GM12801 (cell line): ENCODE measurements around the gene CD3G.

ENCODE experiments used
- CTCF ChIP-seq: IDR thresholded peaks from one replicate; pipeline ENCODE4 v1.5.1; 2011; ENCODE audit warnings: control low read depth; ENCODE audit not compliant: insufficient read length; ENCODE audit errors: extremely low read depth

CD3G gene

DNA sequence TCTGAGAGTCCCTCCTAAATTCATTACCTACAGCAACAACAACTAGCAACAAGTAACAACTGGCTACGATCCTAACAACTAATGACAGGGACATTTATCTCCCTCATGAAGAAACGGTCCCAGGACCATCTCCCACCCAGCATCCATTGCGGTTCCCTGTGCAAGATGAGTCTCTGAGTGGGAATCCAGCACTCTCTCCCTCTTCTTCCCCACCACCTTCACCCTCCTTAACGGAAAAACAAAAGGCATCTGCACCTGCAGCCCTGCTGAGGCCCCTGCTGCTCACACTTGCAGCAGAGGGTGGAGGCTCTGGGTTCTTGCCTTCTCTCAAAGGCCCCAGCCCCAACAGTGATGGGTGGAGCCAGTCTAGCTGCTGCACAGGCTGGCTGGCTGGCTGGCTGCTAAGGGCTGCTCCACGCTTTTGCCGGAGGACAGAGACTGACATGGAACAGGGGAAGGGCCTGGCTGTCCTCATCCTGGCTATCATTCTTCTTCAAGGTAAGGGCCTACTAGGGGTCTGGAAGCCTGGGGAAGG is at the start of gene CD3G:
Gene CD3G (plus strand): TSS at position 364 of the 535 bp plus-strand sequence. CDS start 80 bp downstream, at position 444.
- no peak for TF ChIP-seq CTCF

DNA sequence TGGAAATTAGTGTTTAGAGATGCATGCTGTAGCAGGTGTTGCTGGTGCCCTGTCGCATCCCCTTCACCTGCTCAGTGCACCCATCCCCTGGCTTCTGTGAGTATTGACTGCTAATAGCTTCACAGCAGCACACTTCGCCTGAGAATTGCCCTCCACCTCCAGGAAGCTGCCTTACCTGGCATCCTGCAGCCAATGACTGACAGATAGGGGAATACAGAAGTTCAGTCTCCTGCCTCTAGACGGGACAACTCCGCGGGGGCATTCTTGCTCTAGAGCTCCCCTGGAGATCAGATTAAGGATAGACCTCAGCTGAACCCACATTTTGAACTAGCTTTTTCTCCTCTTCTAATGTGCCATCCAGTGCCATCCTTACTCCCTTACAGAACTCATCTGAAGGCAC is 48.9 kb upstream of the CD3G start:
- TF ChIP-seq CTCF: no peak

DNA sequence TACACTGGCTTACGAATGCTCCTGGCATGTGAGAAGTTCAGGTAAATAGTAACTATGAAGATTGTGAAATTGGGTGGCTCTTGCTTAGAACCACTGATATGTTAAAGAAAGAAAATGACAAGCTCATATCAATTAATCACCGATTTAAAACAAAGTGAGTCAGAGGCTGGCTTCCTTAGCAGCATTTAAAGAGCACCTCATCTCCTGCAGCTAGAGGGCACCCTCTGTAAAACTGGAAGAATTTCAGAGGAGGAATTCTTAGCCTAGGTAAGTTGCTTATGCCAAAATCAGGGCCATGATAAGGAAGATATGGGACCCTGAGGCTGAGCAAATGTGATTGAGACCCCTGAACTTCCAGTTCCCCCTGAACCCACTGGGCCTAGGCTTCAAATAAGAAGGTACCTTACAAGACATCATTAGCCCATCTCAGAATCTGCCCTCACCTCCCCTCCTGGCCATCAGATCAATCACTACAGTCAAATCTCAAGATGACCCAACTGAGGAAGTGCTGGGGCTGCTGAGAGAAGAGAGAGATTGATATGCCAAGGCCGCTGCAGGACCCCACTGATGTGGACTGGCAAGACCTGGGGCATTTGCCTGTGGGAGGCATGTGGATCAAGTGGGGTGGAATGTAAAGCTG is 48.2 kb upstream of the CD3G start:
- no peak for TF ChIP-seq CTCF

GRCh38 chr11:118301600-118302195 is 42.4 kb upstream of the CD3G start:
- TF ChIP-seq CTCF: no peak

GRCh38 chr11:118304227-118304567 is 39.9 kb upstream of the CD3G start:
- TF ChIP-seq CTCF: no peak

GRCh38 chr11:118304568-118305248 is 39.4 kb upstream of the CD3G start, which contains the start of gene CD3E:
TSS of gene CD3E (plus strand) at chr11:118304730. CDS start at chr11:118304953, 223 bp downstream.
- no peak for TF ChIP-seq CTCF

DNA sequence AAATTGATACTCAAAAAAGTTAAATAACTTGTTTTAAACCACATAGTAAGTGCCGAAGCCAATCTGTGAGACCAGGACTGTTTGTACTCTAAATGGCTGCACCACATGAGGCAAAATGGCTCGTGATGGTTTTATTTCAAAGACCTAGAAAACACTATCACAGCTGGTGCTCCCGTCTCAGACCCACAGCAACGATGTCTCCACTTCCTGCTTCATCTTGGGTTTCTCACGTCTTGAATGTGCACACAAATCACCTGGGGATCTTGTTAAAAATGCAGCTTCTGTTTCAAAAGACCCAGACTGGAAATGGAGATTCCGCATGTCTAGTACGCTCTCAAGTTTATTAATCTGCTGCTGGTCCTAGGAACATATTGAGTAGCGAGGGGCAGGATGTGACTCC is 38.4 kb upstream of the CD3G start:
- no peak for TF ChIP-seq CTCF
